OCI-M2 (cell line): ENCODE measurements around the gene ARSG.
"Not testable (repeated sequence)": the region's sequence is repeated elsewhere in the genome, so short reads cannot be mapped to it uniquely, and the experiment has no call there.

Experiments
- DNase-seq: peaks from one replicate; lab custom pipeline; 2025; ENCODE audit not compliant: unreplicated experiment; lab: John Stamatoyannopoulos, UW

ARSG gene

DNA sequence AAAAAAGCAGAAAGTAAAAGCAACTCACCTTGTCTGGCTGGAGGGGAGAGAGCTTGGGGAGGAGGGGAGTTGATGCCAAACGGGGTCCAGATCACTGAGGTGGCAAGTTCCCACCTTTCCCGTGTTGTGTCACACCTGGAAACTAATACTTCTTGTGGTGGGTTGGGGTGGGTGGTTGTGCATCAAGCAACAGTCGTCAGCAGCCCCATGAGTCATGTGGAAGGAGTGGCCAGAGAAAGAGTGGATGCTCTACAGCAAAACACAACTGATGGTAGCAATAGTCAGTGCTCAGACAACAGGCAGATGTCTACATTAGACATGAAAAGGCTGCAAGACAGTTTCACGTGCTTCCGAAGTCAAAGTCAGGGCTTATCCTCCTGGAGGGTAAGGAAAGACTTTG, 35.4 kb downstream of the ARSG start:
- DNase-seq: no peak

GRCh38 chr17:68327823-68328557, 36.7 kb downstream of the ARSG start:
- DNase-seq: no peak

DNA sequence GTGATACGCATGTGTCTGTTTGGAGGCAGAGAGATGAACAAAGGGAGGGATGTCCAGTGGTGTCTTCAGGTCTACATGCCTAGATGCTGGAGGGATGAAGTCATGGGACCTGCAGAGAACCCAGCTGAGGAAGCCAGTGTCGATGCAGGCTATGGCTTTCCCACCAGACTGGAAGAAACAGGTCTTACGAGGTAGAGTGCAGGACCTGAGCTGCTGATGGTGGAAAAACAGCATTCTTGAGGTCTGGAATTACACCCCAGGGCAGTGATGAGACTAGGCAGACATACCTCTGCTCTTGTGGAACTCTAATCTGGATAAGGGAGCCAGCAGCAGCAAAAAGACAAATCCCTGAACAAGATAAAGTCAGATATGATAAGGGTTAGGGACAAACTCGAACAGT, 37.4 kb downstream of the ARSG start:
- no peak for DNase-seq

DNA sequence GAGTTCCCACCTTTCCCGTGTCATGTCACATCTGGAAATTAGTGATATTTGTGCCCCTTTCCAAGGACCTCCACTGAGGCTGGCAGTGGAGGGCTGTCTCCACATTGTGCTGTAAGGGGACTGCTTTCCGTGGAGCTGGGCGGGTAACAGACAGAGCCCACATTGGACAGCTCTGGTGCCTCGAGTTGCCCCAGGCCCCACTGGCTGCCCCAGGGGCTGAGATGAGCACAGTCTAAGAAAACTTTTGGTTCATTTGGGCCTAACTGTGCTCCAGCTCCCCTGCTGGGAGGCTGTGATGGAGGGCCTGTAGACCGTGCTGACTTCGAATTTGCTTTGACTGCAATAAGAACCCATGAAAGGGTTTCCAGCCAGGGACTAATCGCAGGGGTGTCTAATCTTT, 38.0 kb downstream of the ARSG start:
- no peak for DNase-seq

GRCh38 chr17:68331932-68332331, 40.6 kb downstream of the ARSG start:
- DNase-seq: not testable (repeated sequence)

DNA sequence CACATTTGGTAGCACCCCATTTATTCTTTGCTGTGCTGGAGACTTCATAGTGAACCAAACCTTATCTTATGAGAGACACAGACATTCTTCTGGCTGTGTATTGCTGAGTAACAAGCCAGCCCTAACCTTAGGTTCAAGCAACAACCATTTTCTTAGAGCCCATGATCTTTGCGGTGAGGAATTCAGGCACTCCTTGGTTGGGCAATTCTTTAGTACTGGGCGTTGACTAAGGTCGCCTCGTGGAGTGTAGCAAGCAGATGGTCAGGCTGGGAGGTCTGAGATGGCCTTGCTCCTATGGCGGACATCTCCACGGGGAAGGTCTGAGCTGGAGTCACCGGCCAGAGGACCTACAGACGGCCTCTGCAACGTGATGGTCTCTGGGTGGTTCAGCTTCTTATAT, 43.1 kb downstream of the ARSG start:
- DNase-seq: no peak

GRCh38 chr17:68341482-68341881, 50.2 kb downstream of the ARSG start:
- DNase-seq: no peak

DNA sequence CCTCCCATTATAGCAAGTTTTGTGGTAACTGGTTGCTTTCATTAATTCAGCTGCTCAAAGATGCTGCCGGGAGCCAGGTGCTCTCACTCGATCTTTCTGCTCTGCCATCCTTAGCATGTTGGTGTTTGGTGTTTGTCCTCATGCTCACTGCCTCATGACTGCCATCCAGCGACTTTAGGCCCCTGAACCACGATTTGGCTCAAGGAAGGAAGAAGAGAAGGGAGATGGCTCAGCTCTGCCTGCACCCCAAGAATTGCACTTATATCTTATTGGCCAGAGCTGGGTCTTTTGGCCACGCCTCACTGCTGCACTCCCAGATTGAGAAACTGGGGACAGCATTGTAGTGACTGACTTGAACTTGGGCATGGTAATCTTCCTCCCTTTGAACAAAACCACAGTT, 52.7 kb downstream of the ARSG start:
- no peak for DNase-seq

DNA sequence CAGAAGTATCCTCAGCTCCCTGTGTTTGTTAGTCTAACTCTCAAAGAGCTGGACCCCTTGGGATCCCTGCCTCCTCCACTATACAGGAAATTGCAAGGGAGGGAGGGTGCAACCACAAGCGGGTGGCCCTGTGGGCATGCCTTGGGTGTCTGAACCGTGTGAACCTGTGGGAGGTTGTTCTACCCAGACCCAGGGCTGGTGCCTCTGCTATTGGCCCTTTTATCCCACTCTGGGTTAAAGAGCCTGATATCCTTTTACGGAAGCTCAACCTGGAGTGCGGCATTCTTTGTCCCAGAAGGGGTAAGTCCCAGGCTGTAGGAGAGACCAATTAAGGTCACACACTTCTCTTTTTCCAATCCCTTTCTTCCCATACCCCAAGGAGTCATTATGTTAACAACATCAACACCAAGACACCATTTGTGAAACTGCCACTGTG, 53.4 kb downstream of the ARSG start:
- no peak for DNase-seq

DNA sequence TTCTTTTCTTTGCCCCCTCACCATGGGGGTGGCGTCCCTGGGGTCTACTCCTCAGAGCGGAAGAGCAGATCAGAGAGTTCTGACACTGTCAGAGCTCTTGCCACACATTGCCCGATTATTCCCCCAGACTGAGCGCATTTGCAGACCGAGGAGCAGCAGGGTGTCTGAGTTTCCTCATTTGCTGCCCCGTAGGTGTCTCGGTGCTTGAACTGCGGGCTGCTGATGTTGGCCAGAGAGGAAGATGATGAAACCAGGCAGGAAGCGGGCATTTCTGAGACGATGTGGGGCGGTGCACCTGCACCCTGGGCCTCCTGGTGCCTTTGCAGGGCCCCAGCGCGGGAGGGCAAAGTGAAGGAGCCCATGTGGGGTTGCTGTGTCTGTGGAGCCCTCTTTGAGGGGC, 55.2 kb downstream of the ARSG start:
- no peak for DNase-seq

GRCh38 chr17:68347380-68347779, 56.1 kb downstream of the ARSG start:
- no peak for DNase-seq

DNA sequence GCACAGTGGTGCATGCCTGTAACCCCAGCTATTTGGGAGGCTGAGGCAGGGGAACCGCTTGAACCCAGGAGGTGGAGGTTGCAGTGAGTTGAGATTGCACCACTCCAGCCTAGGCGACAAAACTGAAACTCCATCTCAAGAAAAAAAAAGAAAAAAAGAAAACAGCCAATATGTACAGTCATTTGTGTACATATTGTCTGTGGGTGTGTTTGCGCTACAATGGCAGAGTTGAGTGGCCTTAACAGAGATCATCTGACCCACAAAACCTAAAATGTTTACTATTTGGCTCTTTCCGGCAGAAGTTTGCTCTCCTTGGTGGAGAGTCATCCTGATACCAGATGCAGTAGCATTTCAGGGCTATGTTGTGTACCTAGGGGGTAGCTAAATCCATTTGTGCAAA, 57.9 kb downstream of the ARSG start:
- DNase-seq: no peak

GRCh38 chr17:68351395-68351794, 60.1 kb downstream of the ARSG start:
- DNase-seq: no peak

GRCh38 chr17:68352041-68352440, 60.7 kb downstream of the ARSG start:
- DNase-seq: no peak

DNA sequence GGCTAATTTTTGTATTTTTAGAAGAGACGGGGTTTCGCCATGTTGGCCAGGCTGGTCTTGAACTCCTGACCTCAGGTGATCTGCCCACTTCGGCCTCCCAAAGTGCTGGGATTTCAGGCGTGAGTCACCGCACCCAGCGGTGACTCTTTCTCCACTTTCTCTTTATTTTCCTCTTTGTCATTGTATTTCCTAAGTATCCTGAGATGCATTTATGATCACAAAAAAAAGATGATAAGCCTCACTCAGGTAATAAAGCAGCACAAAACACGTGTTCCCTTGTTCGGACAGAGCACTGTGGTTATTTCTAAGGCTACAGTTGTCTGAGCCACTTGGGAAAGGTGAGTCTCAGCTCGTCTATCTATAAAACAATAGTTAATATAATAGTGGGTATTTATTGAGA, 61.4 kb downstream of the ARSG start:
- DNase-seq: not testable (repeated sequence)

DNA sequence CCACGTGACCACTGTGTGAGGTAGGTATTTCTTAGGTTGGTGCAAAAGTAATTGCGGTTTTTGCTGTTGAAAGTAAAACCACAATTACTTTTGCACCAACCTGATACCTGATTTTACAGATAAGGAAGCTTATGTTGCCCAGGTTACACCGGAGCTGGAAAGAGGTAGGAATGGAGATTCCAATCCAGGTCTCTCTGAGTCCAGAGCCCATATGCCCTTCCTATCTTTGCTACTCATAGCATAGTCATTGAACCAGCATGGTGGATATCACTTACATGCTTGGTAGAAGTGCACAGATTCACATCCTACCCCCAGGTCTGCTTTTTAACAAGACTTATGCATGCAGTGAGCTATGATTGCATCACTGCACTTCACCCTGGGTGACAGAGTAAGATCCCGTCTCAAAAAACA, 61.8 kb downstream of the ARSG start:
- DNase-seq: no peak

GRCh38 chr17:68354311-68354710, 63.0 kb downstream of the ARSG start:
- not testable (repeated sequence) for DNase-seq

- DNase-seq: not testable (repeated sequence)
Measured at GRCh38 chr17:68355108-68355507, 63.8 kb downstream of the ARSG start.

- DNase-seq: no peak
Measured at GRCh38 chr17:68356520-68356919, 65.2 kb downstream of the ARSG start.

DNA sequence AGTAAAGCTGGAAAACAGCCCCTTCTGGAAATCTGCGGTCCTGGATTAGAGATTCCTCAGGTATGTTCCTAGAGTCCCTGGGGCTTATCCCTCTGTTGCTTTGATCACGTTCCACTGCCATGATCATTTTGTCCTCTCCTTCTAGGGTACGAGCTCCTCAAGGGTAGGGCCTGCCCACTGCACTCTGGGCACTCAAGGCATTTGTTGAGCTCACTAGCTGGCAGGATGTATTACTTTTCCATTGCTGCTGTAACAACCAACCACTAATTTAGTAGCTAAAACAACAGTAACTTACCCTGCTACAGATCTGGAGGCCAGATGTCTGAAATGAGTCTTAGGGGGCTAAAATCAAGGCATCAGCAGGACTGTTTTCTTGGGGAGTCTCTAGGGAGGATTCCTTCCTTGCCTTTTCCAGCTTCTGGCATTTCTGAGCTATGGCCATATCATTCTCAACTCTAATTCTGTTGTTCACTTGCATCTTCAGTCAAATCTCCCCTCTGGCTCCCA, 65.7 kb downstream of the ARSG start:
- no peak for DNase-seq

DNA sequence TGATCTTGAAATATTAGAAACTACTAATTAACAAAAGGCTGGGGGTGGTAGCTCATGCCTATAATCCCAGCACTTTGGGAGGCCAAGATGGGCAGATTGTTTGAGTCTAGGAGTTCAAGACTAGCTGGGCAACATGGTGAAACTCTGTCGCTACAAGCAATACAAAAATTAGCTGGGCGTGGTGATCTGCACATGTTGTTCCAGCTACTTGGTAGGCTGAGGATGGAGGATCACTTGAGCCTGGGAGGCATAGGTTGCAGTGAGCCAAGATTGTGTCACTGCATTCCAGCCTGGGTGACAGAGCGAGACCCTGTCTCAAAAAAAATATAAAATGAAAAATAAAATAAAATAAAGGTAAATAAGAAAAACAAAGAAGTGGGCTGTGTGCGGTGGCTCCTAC, 66.6 kb downstream of the ARSG start:
- no peak for DNase-seq

DNA sequence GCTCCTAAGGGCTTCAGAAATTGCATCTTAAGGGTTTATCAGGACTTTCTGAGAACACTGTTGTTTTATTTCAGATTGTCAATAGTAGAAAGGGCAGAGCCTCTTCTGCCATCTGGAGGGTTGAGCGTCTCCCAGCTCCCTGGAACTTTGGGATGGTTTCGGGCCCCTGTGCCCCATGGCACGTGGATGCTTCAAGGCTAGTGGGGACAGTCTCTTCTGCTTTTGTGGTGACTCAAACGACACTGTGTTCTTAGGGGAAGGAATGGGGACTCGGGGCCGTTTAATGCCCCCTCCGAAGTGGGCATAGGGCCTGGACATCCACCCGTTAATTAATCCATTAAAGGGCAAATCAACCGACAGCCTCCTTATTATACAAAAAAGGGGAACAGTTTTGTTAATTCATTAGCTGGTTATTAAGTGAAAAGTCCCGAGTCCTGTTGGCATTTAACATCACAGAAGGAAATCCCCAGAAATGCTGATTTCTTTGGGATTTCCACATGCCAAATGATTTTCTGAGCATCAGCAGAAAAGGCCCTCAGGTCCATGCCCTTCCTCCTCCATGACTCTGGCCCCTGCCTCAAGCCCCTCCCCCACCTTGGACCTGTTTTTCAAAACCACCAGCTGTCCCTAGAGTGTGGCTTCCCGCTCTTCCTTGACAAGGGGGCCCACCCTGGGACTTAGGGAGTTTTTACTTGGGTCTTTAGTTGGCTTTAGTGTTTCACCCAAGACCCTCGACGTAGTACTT, 68.7 kb downstream of the ARSG start:
- no peak for DNase-seq
